ENCODE results near the gene CLCNKA. TPM values are rescaled to one million over a fixed set of nuclear protein-coding genes. Genes with fewer than 3 reads are reported as not detected.

CLCNKA gene
- total RNA-seq, 1 experiment from 2014 or later, result 0.10 TPM

- no peak overlapping the region for H3K4me3 ChIP-seq (ENCODE audit: insufficient read depth, low read depth, low read length)
- no peaks in the 10 kb centered on the region for H3K36me3 ChIP-seq (replicated peaks; ENCODE audit: control insufficient read depth, insufficient read depth, low read length)
- DNase-seq, result no peak
- H3K27me3 ChIP-seq (ENCODE audit: control insufficient read depth, insufficient read depth, low read length), result peaks cover 35% of the 10 kb centered on the region
These were observed 54.4 kb downstream of the CLCNKA start for GRCh38 chr1:16076031-16076864.

- no peak for DNase-seq
- Histone ChIP-seq H3K4me3 (ENCODE audit: insufficient read depth, low read depth, low read length) (no peak overlapping the region), H3K27me3 (ENCODE audit: control insufficient read depth, insufficient read depth, low read length) (peaks cover 31% of the 10 kb centered on the region), H3K36me3 (replicated peaks; ENCODE audit: control insufficient read depth, insufficient read depth, low read length) (no peaks in the 10 kb centered on the region)
These were observed 55.0 kb downstream of the CLCNKA start for GRCh38 chr1:16076865-16077238.

GRCh38 chr1:16077406-16078245, 55.8 kb downstream of the CLCNKA start:
- Histone ChIP-seq H3K27me3 (ENCODE audit: control insufficient read depth, insufficient read depth, low read length) (peaks cover 23% of the 10 kb centered on the region), H3K4me3 (ENCODE audit: insufficient read depth, low read depth, low read length) (no peak overlapping the region), H3K36me3 (replicated peaks; ENCODE audit: control insufficient read depth, insufficient read depth, low read length) (no peaks in the 10 kb centered on the region)
- DNase-seq, result no peak

GRCh38 chr1:16078925-16079656, 57.3 kb downstream of the CLCNKA start:
- Histone ChIP-seq H3K4me3 (ENCODE audit: insufficient read depth, low read depth, low read length) (no peak overlapping the region), H3K36me3 (replicated peaks; ENCODE audit: control insufficient read depth, insufficient read depth, low read length) (no peaks in the 10 kb centered on the region), H3K27me3 (ENCODE audit: control insufficient read depth, insufficient read depth, low read length) (peaks cover 10% of the 10 kb centered on the region)
- peak; percentile 91 for DNase-seq

- Histone ChIP-seq H3K36me3 (replicated peaks; ENCODE audit: control insufficient read depth, insufficient read depth, low read length) (no peaks in the 10 kb centered on the region), H3K27me3 (ENCODE audit: control insufficient read depth, insufficient read depth, low read length) (peaks cover 2% of the 10 kb centered on the region; the same call in 1 of the 2 replicates), H3K4me3 (ENCODE audit: insufficient read depth, low read depth, low read length) (no peak overlapping the region)
- no peak for DNase-seq
These were observed 58.8 kb downstream of the CLCNKA start for GRCh38 chr1:16080422-16081150.

GRCh38 chr1:16081636-16082035, 59.8 kb downstream of the CLCNKA start:
- Histone ChIP-seq H3K36me3 (replicated peaks; ENCODE audit: control insufficient read depth, insufficient read depth, low read length) (no peaks in the 10 kb centered on the region), H3K4me3 (ENCODE audit: insufficient read depth, low read depth, low read length) (no peak overlapping the region), H3K27me3 (ENCODE audit: control insufficient read depth, insufficient read depth, low read length) (no peaks in the 10 kb centered on the region)
- no peak for DNase-seq

GRCh38 chr1:16082283-16083038, 60.6 kb downstream of the CLCNKA start:
- Histone ChIP-seq H3K4me3 (ENCODE audit: insufficient read depth, low read depth, low read length) (no peak overlapping the region), H3K27me3 (ENCODE audit: control insufficient read depth, insufficient read depth, low read length) (no peaks in the 10 kb centered on the region), H3K36me3 (replicated peaks; ENCODE audit: control insufficient read depth, insufficient read depth, low read length) (no peaks in the 10 kb centered on the region)
- peak; percentile 93 for DNase-seq

GRCh38 chr1:16083486-16083885, 61.6 kb downstream of the CLCNKA start:
- DNase-seq, result peak; percentile 42
- Histone ChIP-seq H3K27me3 (ENCODE audit: control insufficient read depth, insufficient read depth, low read length) (no peaks in the 10 kb centered on the region), H3K36me3 (replicated peaks; ENCODE audit: control insufficient read depth, insufficient read depth, low read length) (no peaks in the 10 kb centered on the region), H3K4me3 (ENCODE audit: insufficient read depth, low read depth, low read length) (no peak overlapping the region)

Other genes with a start within 250 kb of the CLCNKA start
- 9.3 and 14.5 TPM in 2 replicates for gene UQCRHL, start 214.4 kb upstream of the CLCNKA start, total RNA-seq (2014; rRNA removed; shearing (Covaris generic))
- 19.9 and 32.9 TPM in 2 replicates for gene SPEN, start 174.3 kb upstream of the CLCNKA start, total RNA-seq (2014; rRNA removed; shearing (Covaris generic))
- 53.5 and 62.6 TPM in 2 replicates for gene ZBTB17, start 45.9 kb upstream of the CLCNKA start, total RNA-seq (2014; rRNA removed; shearing (Covaris generic))
- gene SRARP, start 17.8 kb upstream of the CLCNKA start, total RNA-seq (2014; rRNA removed; shearing (Covaris generic)), result 0.15 and 0.28 TPM in 2 replicates
- gene HSPB7, start 4.0 kb upstream of the CLCNKA start, total RNA-seq (2014; rRNA removed; shearing (Covaris generic)), result 0.07 TPM in 1 of 2 replicates, not detected in the other
- gene CLCNKB, start 21.7 kb downstream of the CLCNKA start, total RNA-seq (2014; rRNA removed; shearing (Covaris generic)), result 2.4 and 2.8 TPM in 2 replicates
- 0.26 and 0.45 TPM in 2 replicates for gene FAM131C, start 51.6 kb downstream of the CLCNKA start, total RNA-seq (2014; rRNA removed; shearing (Covaris generic))
- gene EPHA2, start 134.0 kb downstream of the CLCNKA start, total RNA-seq (2014; rRNA removed; shearing (Covaris generic)), result 43.3 and 63.5 TPM in 2 replicates
- gene ARHGEF19, start 190.6 kb downstream of the CLCNKA start, total RNA-seq (2014; rRNA removed; shearing (Covaris generic)), result 16.2 and 21.0 TPM in 2 replicates
- gene CPLANE2, start 215.1 kb downstream of the CLCNKA start, total RNA-seq (2014; rRNA removed; shearing (Covaris generic)), result 6.4 and 9.1 TPM in 2 replicates

Data from H7 (cell line).